ENCODE measurements around the gene FOXP4. TPM values are rescaled to one million over a fixed set of nuclear protein-coding genes. Genes with fewer than 3 reads are reported as not detected.

FOXP4 gene
- total and polyA plus RNA-seq, 7 donors, result 4.1 to 19.5 (median 12.7) TPM

GRCh38 chr6:41546866-41547798 lies 951 bp downstream of the FOXP4 start:
- no peak for DNase-seq
- whole genome bisulfite sequencing, 2 donors, result 0% methylated on average over 82 of the region's 82 CpGs
- intact Hi-C loops (cut with DNase I), result loop anchor here (1.0 to 5.0 kb wide), 4 partner anchors 42 to 118 kb away; no protein-coding TSS in a partner anchor
- H3K27me3 ChIP-seq, result no peaks in the 10 kb centered on the region
- peaks cover 0 to 7% (median 0%) of the 10 kb centered on the region in 4 donors for H3K36me3 ChIP-seq
- peak overlapping the region; percentile 57 to 96 (median 95) for H3K4me3 ChIP-seq
- H3K27ac ChIP-seq, result peak overlapping the region; percentile 86 to 92 (median 88)
- peaks cover 0 to 55% (median 43%) of the 10 kb centered on the region in 4 donors for H3K4me1 ChIP-seq
- TF ChIP-seq POLR2AphosphoS5 (IDR thresholded peaks at IDR 0.05) (no peak), CTCF (IDR thresholded peaks at IDR 0.05) (no peak), POLR2A (IDR thresholded peaks at IDR 0.05) (no peak), EP300 (IDR thresholded peaks at IDR 0.05) (no peak)
- no peaks in the 10 kb centered on the region for H3K9me3 ChIP-seq

- TF ChIP-seq POLR2A (IDR thresholded peaks at IDR 0.05) (no peak), POLR2AphosphoS5 (IDR thresholded peaks at IDR 0.05) (no peak), EP300 (IDR thresholded peaks at IDR 0.05) (no peak), CTCF (IDR thresholded peaks at IDR 0.05) (no peak)
- intact Hi-C loops (cut with DNase I), result loop anchor here (2.0 to 5.0 kb wide), 3 partner anchors 45 to 119 kb away; no protein-coding TSS in a partner anchor
- Histone ChIP-seq H3K4me1 (peaks cover 0 to 61% (median 43%) of the 10 kb centered on the region in 4 donors), H3K36me3 (peaks cover 0 to 7% (median 0%) of the 10 kb centered on the region in 4 donors), H3K4me3 (peak overlapping the region; percentile 57 to 96 (median 95)), H3K27me3 (no peaks in the 10 kb centered on the region), H3K27ac (peak overlapping the region in 2 of 4 donors; percentile 90 to 92), H3K9me3 (no peaks in the 10 kb centered on the region)
- WGBS, 2 donors, result 3% methylated on average over 21 of the region's 21 CpGs
- no peak for DNase-seq
Observed at GRCh38 chr6:41547799-41548097, 1.6 kb downstream of the FOXP4 start.

- no peak for DNase-seq
- 19 to 35% methylated on average over 50 of the region's 50 CpGs for WGBS, 2 donors
- TF ChIP-seq EP300 (IDR thresholded peaks at IDR 0.05) (no peak), POLR2A (IDR thresholded peaks at IDR 0.05) (no peak), POLR2AphosphoS5 (IDR thresholded peaks at IDR 0.05) (no peak), CTCF (IDR thresholded peaks at IDR 0.05) (no peak)
- H3K9me3 ChIP-seq, result no peaks in the 10 kb centered on the region
- H3K27ac ChIP-seq, result peak overlapping the region in 2 of 4 donors; percentile 90 to 92
- peaks cover 0 to 7% (median 0%) of the 10 kb centered on the region in 4 donors for H3K36me3 ChIP-seq
- peaks cover 0 to 66% (median 46%) of the 10 kb centered on the region in 4 donors for H3K4me1 ChIP-seq
- no peaks in the 10 kb centered on the region for H3K27me3 ChIP-seq
- peak overlapping the region; percentile 57 to 96 (median 95) for H3K4me3 ChIP-seq
- intact Hi-C loops (cut with DNase I), result loop anchor here (5.0 kb wide), 2 partner anchors 44 to 96 kb away; no protein-coding TSS in a partner anchor
Observed at GRCh38 chr6:41548098-41548840, 2.1 kb downstream of the FOXP4 start.

GRCh38 chr6:41548841-41549642 lies 2.9 kb downstream of the FOXP4 start:
- Histone ChIP-seq H3K4me1 (peaks cover 0 to 72% (median 53%) of the 10 kb centered on the region in 4 donors), H3K27me3 (no peaks in the 10 kb centered on the region), H3K9me3 (no peaks in the 10 kb centered on the region), H3K36me3 (peaks cover 0 to 7% (median 0%) of the 10 kb centered on the region in 4 donors), H3K4me3 (peak overlapping the region in 3 of 4 donors; percentile 94 to 96 (median 96)), H3K27ac (peak overlapping the region in 2 of 4 donors; percentile 90 to 92)
- no peak for TF ChIP-seq EP300 (IDR thresholded peaks at IDR 0.05)
- no peak for TF ChIP-seq CTCF (IDR thresholded peaks at IDR 0.05)
- TF ChIP-seq POLR2AphosphoS5 (IDR thresholded peaks at IDR 0.05), result no peak
- TF ChIP-seq POLR2A (IDR thresholded peaks at IDR 0.05), result no peak
- intact Hi-C loops (cut with DNase I), result loop anchor here (5.0 kb wide), 2 partner anchors 43 to 97 kb away; no protein-coding TSS in a partner anchor
- no peak for DNase-seq
- WGBS, 2 donors, result 80 to 86% methylated on average over 11 of the region's 11 CpGs

Measured in sigmoid colon (tissue), 7 donors.